GM19463 (cell line): ENCODE results near the gene PCDH8.
A peak's percentile ranks its signal among the peaks of the same experiment; 100 is the strongest.
"Not testable (repeated sequence)": the region's sequence is repeated elsewhere in the genome, so short reads cannot be mapped to it uniquely, and the experiment has no call there.

Source experiments
- ATAC-seq: cut with Tn5 transposase; IDR thresholded peaks from one replicate; pipeline ENCODE4 v1.9.1; 2021; ENCODE audit warnings: mild to moderate bottlenecking, moderate library complexity; ENCODE audit not compliant: unreplicated experiment

The PCDH8 gene

DNA sequence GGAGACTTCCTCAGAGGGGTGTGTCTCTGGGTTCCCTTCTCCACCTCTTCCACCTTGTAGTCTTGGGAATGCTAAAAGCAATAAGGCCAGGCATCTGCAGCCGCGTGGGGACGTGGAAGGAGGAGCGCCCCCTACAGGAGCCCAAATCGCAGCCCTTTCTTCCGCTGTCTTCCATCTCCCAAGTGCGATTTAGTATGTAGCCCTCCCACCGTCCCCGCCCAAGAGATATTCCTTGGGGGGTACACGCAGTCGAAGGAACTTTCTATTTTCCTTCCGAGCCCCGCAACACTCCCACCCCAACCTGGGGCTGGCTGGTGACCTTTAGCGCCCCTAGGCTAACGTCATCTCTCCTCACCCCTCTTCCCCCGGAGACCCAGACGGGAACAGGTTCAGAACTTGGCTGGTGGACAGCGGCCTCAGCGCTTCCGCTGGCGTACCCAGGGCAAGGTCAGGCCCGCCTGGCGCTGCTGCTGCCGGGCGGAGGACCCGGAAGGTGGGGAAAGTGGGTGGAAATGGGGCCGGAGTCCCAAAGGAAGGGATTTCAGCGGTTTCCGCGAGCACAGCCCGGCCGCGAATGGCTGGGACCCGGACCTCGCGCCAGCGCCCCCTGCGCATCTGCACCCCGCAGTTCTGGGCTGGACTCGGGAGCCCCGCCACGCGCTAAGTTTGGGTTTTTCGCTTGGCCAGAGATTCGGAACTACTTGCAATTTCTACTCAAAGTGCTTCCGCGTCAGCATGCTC, 2.1 kb upstream of the PCDH8 start:
- ATAC-seq = peak; percentile 42

DNA sequence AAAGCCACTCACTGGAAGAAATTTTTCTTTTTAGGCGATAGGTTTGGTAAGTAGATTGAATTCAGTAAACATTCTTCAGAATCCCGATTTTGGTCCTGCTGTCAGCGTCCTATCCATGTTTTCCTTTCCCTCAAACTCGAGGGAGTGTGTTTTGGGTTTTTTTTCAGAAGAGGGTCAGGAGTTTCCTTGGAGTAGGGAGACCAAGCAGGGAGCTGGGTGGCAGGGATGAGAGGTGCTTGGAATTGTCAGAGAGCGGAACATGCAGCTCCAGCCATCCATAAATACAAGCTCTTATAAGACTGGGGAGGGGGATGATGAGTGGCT, 1.6 kb upstream of the PCDH8 start:
- ATAC-seq = no peak

DNA sequence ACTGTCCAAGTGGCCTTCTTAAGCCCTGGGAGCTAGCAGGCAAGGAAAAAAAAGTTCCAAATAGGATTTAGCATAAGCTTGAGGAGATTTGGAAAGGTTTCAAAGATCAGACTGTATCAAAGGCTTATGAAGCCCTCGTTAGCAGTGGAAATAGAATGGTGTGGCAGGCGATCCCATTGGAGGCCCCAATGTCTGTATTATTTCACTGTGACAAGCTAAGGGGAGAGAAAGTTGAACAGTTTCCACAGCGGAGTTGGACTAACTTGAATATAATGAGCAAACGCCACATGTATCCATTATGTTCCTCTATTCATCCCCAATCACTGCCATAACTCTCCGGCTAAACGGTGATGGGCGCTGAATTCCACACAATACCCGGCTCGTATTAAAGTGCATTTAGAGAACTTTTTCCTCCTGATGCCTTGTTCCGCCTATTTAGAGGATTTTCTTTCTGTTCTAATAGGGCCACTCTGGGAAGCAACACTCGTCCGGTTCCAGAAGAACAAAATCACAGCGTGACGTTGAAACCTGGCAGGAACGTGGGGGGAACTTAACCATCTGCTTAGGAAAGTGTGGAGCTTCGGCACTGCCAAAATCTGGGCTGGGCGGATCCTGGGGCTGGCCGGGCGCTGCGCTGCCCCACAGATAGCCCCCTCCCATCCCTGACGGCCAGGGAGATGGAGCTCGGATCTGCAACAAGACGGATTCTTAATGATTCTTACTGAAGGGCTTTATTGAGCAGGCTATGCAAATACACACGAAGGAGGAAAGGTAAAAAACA, 1.0 kb upstream of the PCDH8 start:
- ATAC-seq = no peak

- no peak for ATAC-seq
Measured at GRCh38 chr13:52847682-52848432, 583 bp downstream of the PCDH8 start.

DNA sequence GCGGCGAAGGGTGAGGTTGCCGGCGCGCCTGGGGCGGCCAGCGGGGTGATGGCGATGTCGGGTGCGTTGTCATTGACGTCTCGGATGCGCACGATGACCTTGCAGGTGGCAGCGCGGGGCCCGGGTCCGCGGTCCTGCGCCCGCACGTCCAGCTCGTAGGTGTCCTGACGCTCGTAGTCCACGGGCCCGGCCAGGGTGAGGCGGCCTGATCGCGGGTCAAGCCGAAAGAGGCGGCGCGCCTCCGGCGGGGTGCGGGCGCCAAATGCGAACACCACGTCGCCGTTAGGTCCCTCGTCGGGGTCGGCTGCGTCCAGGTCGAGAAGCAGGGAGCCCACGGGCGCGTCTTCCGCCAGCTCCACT, 1.1 kb downstream of the PCDH8 start:
- no peak for ATAC-seq

- ATAC-seq = no peak
Measured at GRCh38 chr13:52846567-52847321, 1.7 kb downstream of the PCDH8 start.

DNA sequence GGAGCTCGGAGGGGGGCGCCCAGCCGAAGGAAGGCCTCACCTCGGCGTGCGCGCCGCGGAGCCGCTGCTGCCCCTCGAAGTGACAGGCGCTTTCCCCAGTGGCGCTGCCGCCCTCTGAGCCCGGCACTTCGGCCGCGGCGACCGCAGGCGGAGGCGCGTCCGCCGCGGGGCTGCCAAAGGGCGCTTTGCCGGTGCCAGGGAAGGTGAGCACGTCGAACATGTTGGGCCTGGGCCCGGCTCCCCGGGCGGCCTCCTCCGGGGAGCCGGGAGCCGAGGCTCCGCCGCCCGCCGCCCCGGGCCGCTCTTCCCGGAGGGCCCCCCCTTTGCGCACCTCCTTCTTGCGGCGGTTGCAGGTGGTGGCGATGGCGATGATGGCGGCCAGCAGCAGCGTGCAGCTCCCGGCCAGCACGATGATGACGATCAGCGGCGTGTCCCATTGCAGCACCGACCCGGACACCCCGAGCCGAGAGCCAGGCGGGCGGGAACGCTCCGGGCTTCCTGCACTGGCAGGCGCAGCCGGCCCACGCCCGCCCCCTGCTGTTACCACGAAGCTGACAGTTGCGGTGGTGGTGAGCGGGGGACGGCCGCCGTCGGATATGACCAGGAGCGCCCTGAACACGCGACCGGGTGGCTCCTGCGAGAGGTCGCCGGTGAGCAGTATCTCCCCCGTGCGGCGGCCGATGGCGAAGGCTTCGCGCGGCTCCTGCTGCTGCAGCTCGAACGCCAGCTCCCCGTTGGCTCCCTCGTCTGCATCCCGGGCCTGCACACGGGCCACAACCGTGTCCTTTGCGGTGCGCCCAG, 2.5 kb downstream of the PCDH8 start:
- no peak for ATAC-seq

GRCh38 chr13:52845334-52845761, 3.1 kb downstream of the PCDH8 start:
- ATAC-seq = no peak

GRCh38 chr13:52844836-52845235, 3.6 kb downstream of the PCDH8 start:
- ATAC-seq = no peak

DNA sequence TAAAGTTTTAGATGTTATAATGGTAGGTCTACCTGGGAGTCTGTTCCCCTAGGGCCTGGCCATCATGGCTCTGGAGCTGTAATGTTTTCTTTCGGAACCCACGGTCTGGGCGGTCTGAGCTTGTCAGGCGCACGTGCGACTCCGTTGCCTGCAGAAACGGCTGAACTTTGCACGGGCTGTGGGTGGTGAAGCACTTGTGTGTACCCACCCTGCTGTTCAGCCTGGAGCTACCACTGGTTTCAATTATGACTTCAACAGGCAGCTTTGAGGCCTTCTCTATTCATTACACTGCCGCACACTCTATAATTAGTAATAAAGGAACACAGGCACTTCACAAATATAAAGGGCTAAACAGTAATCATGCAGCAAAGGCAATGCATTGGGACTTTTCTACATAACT, 6.0 kb downstream of the PCDH8 start:
- no peak for ATAC-seq

DNA sequence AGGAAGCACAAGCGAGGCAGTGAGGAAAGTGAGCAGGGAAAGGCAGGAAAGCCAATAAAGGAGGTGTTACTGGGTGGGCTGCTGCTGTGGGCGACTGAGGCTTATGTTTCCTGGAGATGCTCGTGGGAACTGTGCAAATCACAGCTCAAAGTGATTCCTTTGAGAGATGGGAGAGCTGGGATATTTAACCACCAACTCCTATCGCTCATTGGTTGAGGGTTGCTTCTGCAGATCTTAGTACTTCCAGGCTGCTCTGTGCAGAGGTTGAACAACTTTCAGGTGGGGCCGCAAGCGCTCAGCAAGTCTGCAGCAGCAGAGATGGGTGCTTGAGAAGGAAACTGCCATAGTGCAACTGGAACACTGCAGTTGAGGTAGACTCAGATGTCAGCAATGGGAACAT, 8.4 kb downstream of the PCDH8 start:
- ATAC-seq = no peak

DNA sequence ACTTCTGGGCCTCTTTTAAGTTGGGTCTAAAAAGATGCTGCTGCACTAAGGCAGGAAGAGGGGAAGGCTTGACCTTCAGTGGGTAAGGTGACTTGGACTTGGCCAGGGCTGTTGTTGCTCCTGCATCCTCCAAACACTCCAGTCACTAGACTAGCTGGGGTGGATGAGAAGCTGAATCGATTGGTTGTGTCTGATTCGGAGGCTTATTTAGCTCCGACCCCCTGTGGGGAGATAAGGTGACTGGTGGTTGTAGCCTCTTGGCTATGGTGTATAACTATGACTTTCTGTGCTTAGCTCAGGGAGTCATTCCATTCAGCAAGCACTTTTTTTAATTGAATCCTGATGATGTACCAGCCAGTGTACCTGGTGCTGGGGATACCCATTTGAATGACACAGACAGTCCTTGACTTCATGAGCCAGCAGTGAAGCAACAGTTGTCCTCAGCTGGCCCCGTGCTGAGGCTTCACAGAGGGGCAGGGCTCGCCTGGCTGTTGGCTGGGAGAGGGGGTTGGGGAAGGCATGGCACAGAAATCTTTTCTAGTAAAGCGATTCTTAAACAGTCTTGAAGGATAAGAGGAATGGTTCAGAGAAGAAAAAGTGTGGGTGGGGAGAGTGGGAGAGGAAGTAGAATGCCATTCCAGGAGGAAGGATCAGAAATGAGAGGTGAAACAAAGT, 9.9 kb downstream of the PCDH8 start:
- ATAC-seq = no peak

DNA sequence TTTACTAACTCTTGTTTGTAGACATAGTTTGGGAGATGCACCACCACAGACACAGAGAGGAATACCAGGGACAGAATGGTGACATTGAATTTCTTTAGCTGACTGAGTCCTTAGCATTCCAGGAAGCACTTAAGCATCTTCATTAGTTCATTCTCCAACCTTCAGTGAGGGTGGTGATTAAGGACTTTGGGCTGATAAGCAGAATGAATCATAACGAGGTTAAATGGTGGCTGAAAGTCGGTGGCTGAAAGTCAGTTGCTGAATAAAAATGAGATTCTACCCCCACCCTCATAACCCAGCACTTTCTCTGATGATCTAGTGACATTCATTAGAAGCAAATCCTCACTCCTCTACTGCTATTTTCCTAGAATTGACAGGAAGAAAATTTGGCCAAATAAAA, 10.6 kb downstream of the PCDH8 start:
- ATAC-seq = no peak

- ATAC-seq = no peak
Measured at GRCh38 chr13:52835071-52835839, 13.2 kb downstream of the PCDH8 start.

DNA sequence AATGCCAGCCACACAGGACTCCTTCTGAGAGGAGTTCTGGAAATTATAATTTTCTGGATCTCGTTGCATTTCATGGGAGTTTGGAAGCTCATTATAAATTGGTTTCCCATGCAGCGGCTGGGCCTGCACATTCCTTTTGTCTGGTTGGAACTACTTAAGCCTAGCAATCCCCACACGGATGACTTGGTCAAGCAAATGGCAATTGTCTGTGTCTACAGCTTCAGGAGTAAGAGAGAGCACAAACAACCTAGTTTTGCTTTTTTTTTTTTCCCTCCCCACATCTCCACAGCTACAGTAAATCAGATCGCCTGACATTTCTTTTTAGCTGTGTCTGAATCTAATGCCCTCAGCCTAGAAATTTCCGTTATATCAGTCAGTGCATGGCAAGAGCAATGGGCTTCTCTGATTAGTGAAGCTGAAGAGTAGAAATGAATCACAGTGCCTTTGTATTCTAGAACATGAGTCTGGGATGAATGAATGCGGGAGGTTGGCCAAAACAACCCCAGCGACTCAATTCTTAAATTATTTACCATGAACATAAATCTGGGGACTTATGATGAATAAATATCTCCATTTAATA, 15.1 kb downstream of the PCDH8 start:
- ATAC-seq = no peak

- no peak for ATAC-seq
Measured at GRCh38 chr13:52832313-52832712, 16.1 kb downstream of the PCDH8 start.

- ATAC-seq = no peak
Measured at GRCh38 chr13:52830946-52831345, 17.5 kb downstream of the PCDH8 start.

DNA sequence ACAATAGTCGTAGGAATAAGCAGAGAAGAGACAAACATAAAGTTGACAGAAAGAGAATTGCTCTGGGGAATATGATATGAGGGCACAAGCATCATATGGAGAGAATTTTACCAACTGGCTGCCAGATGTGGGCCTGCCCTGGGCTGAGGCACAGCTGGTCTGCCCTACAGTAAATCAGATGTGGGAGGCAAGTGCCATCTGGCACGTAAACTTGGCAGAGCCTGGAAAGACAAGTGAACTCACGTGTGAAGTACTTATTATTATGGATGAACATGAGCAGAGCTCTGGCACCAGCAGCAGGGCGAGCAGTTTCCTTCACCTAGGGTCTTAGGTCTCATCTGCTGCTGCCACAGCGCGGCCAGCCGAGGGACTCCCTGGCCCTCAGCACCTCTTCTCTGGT, 20.6 kb downstream of the PCDH8 start:
- ATAC-seq = no peak

- ATAC-seq = not testable (repeated sequence)
Measured at GRCh38 chr13:52817886-52818285, 30.6 kb downstream of the PCDH8 start.
